Duodenal mucosa (tissue), 2 donors: ENCODE results near the gene STH.

Source experiments
- H3K27ac ChIP-seq: one replicate; pipeline ENCODE4 v1.7.0; 2013; ENCODE audit warnings: low read depth, low read length
- H3K27me3 ChIP-seq, 2 donors: one replicate each; pipeline ENCODE4 v1.7.0; 2013; ENCODE audit warnings: low read length in 2 of 2, control low read depth in 1 of 2; ENCODE audit not compliant: insufficient read depth in 2 of 2, control insufficient read depth in 1 of 2
- H3K36me3 ChIP-seq, 2 donors: one replicate each; pipeline ENCODE4 v1.7.0; 2013; ENCODE audit warnings: low read length in 2 of 2, control low read depth in 1 of 2; ENCODE audit not compliant: insufficient read depth in 2 of 2, control insufficient read depth in 1 of 2
- H3K4me1 ChIP-seq, 2 donors: one replicate each; pipeline ENCODE4 v1.7.0; 2013; ENCODE audit warnings: low read length in 2 of 2, control low read depth in 1 of 2; ENCODE audit not compliant: insufficient read depth in 2 of 2, control insufficient read depth in 1 of 2
- H3K4me3 ChIP-seq, 2 donors: one replicate each; pipeline ENCODE4 v1.7.0; 2013; ENCODE audit warnings: low read length in 2 of 2, low read depth in 1 of 2
- H3K9ac ChIP-seq, 2 donors: one replicate each; pipeline ENCODE4 v1.7.0; 2013; ENCODE audit warnings: low read length in 2 of 2, low read depth in 1 of 2
- H3K9me3 ChIP-seq, 2 donors: one replicate each; pipeline ENCODE4 v1.7.0; 2013; ENCODE audit warnings: low read length in 2 of 2, control low read depth in 1 of 2; ENCODE audit not compliant: control insufficient read depth in 1 of 2

Gene STH

GRCh38 chr17:45974916-45975630, 24.0 kb upstream of the STH start:
- H3K27ac ChIP-seq = no peak overlapping the region
- H3K9me3 ChIP-seq = no peaks in the 10 kb centered on the region
- no peak overlapping the region for H3K9ac ChIP-seq
- H3K27me3 ChIP-seq = peaks cover 0 to 2% of the 10 kb centered on the region in 2 donors
- H3K4me3 ChIP-seq = no peak overlapping the region
- H3K36me3 ChIP-seq = no peaks in the 10 kb centered on the region
- no peaks in the 10 kb centered on the region for H3K4me1 ChIP-seq

- H3K4me1 ChIP-seq = no peaks in the 10 kb centered on the region
- peaks cover 0 to 2% of the 10 kb centered on the region in 2 donors for H3K27me3 ChIP-seq
- H3K9ac ChIP-seq = no peak overlapping the region
- H3K27ac ChIP-seq = no peak overlapping the region
- H3K4me3 ChIP-seq = no peak overlapping the region
- no peaks in the 10 kb centered on the region for H3K36me3 ChIP-seq
- H3K9me3 ChIP-seq = no peaks in the 10 kb centered on the region
Measured at GRCh38 chr17:45975640-45976295, 23.3 kb upstream of the STH start.

GRCh38 chr17:45976391-45976754, 22.7 kb upstream of the STH start:
- no peaks in the 10 kb centered on the region for H3K9me3 ChIP-seq
- no peak overlapping the region for H3K27ac ChIP-seq
- H3K4me1 ChIP-seq = no peaks in the 10 kb centered on the region
- no peak overlapping the region for H3K4me3 ChIP-seq
- no peaks in the 10 kb centered on the region for H3K36me3 ChIP-seq
- H3K9ac ChIP-seq = no peak overlapping the region
- peaks cover 0 to 2% of the 10 kb centered on the region in 2 donors for H3K27me3 ChIP-seq

- H3K36me3 ChIP-seq = no peaks in the 10 kb centered on the region
- peaks cover 0 to under 1% of the 10 kb centered on the region in 2 donors for H3K27me3 ChIP-seq
- no peak overlapping the region for H3K9ac ChIP-seq
- H3K9me3 ChIP-seq = no peaks in the 10 kb centered on the region
- H3K4me3 ChIP-seq = no peak overlapping the region
- H3K27ac ChIP-seq = no peak overlapping the region
- H3K4me1 ChIP-seq = no peaks in the 10 kb centered on the region
Measured at GRCh38 chr17:45976755-45977505, 22.1 kb upstream of the STH start.

GRCh38 chr17:45977506-45977824, 21.6 kb upstream of the STH start:
- Histone ChIP-seq H3K27ac (no peak overlapping the region), H3K4me1 (no peaks in the 10 kb centered on the region), H3K9ac (no peak overlapping the region), H3K4me3 (no peak overlapping the region), H3K27me3 (no peaks in the 10 kb centered on the region), H3K36me3 (no peaks in the 10 kb centered on the region), H3K9me3 (no peaks in the 10 kb centered on the region)

GRCh38 chr17:45977976-45978626, 20.9 kb upstream of the STH start:
- no peaks in the 10 kb centered on the region for H3K36me3 ChIP-seq
- H3K9ac ChIP-seq = no peak overlapping the region
- no peaks in the 10 kb centered on the region for H3K27me3 ChIP-seq
- H3K27ac ChIP-seq = no peak overlapping the region
- H3K4me1 ChIP-seq = no peaks in the 10 kb centered on the region
- H3K4me3 ChIP-seq = no peak overlapping the region
- no peaks in the 10 kb centered on the region for H3K9me3 ChIP-seq

- Histone ChIP-seq H3K9ac (no peak overlapping the region), H3K4me1 (no peaks in the 10 kb centered on the region), H3K4me3 (no peak overlapping the region), H3K9me3 (no peaks in the 10 kb centered on the region), H3K27me3 (no peaks in the 10 kb centered on the region), H3K27ac (no peak overlapping the region), H3K36me3 (no peaks in the 10 kb centered on the region)
Measured at GRCh38 chr17:45979137-45979536, 19.9 kb upstream of the STH start.

GRCh38 chr17:45980855-45981254, 18.2 kb upstream of the STH start:
- no peak overlapping the region for H3K4me3 ChIP-seq
- no peaks in the 10 kb centered on the region for H3K9me3 ChIP-seq
- H3K4me1 ChIP-seq = no peaks in the 10 kb centered on the region
- H3K9ac ChIP-seq = no peak overlapping the region
- no peaks in the 10 kb centered on the region for H3K27me3 ChIP-seq
- no peaks in the 10 kb centered on the region for H3K36me3 ChIP-seq
- H3K27ac ChIP-seq = no peak overlapping the region

- Histone ChIP-seq H3K27me3 (no peaks in the 10 kb centered on the region), H3K9me3 (no peaks in the 10 kb centered on the region), H3K4me3 (no peak overlapping the region), H3K4me1 (no peaks in the 10 kb centered on the region), H3K27ac (no peak overlapping the region), H3K9ac (no peak overlapping the region), H3K36me3 (no peaks in the 10 kb centered on the region)
Measured at GRCh38 chr17:45981306-45981705, 17.7 kb upstream of the STH start.
